Hematopoietic multipotent progenitor cell treated with erythropoietin and hydrocortisone succinate and interleukin-3 and kit ligand, for 4 days (in vitro differentiated cells): ENCODE measurements around the gene MSH3.
A peak's percentile ranks its signal among the peaks of the same experiment; 100 is the strongest.
"Not testable (repeated sequence)": the region's sequence is repeated elsewhere in the genome, so short reads cannot be mapped to it uniquely, and the experiment has no call there.

Experiments
- DNase-seq: peaks from one replicate; pipeline ENCODE4 v3.0.0-alpha.2; 2015

Gene MSH3

DNA sequence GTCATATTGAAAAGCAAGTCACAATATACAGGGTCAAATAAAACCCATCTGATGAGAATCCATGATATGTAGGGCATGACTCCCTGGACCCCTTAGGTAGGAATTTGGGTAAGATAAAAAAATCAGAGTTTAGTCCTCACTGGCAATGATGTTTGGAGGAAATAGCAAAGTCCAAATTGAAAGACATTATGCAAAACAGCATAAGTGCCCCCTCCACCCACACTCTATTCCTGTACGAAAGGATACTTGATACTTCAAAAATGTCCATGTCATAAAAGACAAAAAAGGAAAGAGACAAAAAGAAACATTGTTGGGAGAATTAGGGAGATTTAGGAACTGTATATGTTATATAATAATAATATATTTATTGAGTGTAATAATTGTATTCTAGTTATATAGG, 209.7 kb downstream of the MSH3 start:
- DNase-seq, result no peak

DNA sequence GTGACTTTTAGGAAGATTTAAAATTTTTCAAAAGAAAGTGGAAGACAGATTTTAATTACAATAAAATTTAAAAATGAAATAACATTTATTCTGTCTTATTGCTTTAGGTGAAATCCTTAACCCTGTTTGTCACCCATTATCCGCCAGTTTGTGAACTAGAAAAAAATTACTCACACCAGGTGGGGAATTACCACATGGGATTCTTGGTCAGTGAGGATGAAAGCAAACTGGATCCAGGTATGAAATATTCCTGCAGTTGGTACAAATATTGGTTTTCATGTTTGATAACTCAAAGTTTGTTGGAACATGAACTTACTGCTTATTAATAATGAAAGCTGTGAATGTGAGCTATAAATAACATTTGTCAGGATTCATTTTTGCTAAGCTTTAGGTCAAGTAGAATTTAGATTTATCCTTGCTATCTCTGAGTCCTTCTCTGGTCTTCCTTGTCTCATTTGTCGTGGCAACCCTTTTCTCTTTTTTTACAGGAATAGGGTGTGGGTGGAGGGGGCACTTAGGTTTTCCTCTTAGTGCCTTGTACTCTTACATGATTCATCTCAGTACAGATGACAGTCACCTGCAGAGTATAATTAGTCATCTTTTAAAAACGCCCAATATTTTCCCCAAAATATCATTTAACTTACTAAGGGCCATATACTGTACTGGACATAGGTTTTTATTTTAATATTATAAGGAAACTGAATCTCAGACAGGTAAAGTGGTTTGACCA, 210.4 kb downstream of the MSH3 start:
- no peak for DNase-seq

DNA sequence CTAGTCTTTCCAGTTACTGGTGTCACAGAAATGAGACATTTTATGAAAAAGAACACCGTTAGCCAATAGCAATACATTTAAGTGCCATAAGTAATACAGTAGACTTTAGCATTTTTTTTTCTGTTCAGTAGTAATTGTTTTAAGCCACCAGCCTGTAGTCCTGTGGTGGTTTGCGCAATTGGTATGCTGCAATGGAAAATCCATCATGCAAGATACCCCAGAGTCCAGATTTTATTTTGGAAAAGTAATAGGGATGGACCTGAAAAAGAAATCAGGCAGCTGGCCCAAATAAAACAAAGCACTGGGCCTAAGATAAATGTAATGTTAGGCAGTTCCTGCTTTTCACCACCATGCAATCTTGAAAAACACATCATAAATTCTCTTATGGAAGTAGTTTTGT, 211.1 kb downstream of the MSH3 start:
- DNase-seq, result no peak

DNA sequence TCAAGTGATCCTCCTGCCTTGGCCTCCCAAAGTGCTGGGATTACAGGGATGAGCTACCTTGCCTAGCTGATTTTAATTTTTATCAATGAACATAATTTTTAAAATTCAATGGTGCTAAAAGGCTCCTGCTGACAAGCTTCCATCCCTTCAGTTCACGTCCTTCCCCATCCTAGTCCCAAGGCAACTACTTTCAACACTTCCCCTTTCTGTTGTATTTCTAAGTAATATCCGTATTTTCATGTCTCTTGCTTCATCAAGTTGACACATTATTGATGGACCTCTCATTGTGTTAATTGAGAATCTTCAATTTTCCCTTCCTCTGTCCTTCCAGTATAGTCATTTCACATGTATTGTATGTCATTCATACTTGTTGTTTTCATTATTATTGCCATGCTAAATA, 211.9 kb downstream of the MSH3 start:
- DNase-seq, result peak; percentile 32

DNA sequence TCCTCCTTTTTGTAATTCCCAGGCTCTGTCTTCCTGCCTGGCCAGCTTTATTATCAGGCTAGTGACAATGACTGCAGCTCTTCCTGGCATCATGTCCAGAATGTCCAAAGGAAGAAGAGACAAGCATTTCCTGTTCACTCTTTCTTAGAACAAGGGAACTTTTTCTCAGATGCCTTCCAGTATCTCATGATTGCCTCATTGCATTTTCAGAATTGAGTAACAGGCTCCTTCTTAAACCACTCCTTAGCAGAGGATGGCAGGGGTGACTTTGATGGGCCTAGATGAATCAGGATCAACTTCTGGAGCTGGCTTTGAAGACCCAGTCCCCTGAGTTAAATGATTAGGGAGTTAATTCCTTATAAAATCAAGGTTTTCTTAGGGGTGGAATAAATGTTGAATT, 212.8 kb downstream of the MSH3 start:
- peak; percentile 22 for DNase-seq

DNA sequence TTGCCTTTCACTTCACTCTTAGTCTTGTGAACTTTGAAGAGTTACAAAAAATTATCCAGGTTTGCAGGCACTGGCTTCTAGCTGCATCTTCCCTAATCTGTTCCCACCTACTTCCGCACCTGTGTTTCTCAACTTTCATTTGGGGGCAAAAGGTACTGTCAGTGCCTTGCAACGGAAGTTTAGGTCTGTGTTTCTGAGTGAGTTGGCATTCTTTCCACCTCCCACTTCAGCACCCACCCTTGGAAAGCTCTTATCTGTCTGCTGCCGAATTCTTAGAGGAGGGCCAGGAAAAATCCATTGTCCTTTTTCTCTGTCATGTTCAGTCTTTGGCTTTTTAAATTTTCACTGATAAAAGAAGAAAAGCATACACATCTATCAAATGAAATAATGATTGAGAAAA, 216.0 kb downstream of the MSH3 start:
- no peak for DNase-seq

DNA sequence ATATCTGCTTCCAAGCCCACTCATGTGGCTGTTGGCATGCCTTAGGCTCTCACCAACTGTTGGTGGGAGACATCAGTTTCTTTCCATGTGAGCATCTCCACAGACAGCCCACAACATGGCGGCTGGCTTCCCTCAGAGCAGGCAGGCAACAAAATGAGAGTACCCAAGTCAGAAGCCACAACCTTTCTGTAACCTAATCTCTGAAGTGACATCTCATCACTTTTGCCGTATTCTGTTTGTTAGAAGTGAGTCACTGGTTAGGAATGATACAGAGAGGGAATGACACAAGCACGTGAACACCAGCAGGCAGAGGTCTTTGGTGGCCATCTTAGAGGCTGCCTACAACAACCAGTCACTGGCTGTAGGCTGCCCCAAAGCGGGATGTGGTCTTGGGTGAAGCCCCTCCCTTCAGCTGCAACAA, 217.1 kb downstream of the MSH3 start:
- no peak for DNase-seq

DNA sequence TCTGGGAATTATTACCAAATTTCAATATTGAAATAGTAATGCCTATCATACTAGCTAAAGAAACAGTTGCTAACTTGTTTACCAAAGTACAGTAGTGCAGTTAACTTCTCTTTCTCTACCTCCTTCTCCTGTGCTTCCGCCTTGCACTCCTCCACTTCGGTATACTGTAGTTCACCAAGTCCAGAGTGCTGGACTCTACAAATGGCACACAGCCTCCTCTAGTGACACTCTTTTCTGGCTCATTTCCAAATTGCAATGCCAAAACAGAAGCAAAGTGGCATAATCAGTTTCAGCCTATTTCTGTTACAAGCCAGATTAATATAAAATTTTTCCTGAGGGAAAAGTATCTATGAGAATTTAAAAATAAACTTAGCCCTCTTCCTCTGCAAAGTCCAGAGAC, 219.7 kb downstream of the MSH3 start:
- DNase-seq, result peak; percentile 7

DNA sequence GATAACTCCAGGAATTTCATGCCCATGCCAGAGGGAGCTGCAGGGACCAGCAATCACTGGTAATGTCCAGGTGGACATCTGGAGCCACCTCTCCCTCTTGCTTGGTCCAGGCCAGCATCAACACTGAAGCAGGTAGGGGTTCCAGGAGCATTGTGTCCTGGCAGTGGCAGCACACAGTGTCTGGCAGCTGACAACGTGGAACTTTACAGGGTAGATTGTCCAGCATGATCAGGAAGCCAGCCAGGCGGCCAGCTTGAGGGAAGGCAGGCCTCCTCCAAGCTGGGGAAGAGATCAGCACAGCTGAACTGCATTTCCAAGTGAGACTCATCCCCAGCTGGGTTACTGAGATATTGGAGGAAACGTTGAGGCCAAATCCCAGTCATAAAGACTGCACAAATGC, 223.1 kb downstream of the MSH3 start:
- no peak for DNase-seq

DNA sequence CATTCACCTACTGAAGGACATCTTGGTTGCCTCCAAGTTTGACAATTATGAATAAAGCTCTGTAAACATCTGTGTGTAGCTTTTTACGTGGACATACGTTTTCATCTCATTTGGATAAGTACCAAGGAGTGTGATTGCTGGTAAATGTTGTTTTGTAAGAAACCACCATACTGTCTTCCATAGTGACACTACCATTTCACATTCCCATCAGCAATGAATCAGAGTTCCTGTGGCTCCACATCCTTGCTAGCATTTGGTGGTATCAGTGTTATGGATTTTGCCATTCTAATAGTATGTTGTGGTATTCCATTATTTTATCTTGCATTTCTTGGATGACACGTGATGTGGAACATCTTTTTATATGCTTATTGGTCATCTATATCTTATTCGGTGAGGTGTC, 227.3 kb downstream of the MSH3 start:
- DNase-seq, result no peak

DNA sequence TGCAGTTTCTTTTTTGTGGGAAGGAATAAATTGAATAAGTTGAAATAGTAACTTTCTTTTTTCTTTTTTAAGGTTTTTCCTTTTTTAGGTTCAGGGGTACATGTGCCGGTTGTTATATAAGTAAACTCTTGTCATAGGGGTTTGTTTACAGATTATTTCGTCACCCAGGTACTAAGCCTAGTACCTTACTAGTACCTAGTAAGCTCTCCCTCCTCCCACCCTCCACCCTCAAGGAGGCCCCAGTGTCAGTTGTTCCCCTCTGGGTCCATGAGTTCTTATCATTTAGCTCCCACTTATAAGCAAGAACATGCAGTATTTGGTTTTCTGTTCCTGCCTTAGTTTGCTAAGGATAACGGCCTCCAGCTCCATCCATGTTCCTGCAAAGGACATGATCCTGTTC, 228.9 kb downstream of the MSH3 start:
- DNase-seq, result not testable (repeated sequence)

DNA sequence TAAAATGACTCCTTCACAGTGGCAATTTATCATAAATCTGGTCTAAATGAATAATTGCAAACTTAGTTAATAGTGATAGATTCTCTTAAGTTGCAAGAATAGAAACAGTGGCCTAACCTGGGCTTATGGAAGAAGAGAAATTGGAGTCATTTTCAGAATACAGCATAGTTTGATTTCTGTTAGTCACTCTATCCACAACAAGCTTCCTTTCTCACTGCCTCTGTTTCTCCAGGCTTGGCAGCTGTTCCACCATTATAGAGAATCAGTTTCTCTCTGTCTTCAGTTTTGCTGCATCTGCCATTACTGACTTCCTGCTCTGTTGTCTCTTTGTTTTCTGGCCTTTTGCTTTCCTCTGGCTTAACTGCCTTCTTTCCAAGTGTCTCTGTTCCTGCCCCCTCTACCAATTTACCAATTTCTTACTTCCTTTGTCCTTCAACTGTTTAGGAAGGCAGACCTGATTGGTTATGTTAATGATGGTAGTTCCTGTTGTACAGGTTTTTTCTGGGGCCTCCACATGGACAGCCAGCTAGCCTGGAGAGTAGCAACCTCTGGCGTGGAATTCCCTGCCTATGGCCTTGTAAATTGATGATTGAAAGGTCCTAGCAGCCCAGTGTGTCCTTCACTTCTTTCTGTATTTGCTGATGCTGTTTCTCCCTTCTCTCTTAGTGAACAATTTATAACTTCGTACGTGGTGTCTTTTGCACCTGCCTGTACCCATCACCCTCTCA, 229.8 kb downstream of the MSH3 start:
- DNase-seq, result no peak

DNA sequence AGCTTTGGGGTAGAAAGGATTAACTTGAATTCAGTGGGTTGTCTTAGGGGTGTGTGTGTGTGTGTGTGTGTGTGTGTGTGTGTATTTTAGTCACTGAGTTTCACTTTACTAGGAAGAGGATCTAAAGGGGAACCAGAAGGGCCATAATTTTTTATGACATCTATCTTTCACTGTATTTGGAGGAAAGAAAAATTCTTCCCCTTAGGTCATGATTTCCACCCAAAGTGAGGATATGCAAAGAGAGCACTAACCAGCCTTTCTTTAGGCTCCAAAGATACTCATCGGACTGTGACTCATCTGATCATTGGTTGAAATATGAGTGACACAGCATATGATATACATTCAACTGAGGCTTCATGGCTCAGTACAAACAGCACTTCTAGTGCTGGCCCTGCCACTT, 230.5 kb downstream of the MSH3 start:
- no peak for DNase-seq

DNA sequence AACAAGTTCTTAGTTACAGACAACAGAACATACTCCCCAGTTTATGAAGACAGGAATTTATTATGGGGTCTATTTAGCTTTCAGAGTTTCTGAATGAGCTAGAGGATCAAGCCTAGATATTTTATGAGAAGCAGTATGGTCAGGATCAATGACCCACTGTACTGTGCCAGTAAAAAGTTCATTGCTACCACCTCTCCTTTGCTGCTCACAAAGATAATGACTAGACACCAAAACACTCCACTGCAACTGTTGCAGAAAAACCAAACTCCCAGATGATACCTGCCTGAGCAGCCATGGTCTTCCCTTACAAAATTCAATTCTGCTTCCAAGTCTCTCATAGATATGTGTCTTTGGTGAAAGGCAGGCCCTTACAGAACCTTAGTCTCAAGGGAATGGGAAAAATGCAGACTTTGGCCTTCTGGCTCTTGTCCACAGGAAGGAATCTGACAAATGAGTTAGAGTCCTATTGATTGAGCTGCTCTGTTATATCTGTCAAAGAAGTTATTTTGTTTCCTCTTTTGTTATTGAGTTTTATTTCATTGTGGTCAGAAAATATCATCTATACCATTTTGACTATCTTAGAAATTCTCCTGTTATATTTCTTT, 231.0 kb downstream of the MSH3 start:
- no peak for DNase-seq

DNA sequence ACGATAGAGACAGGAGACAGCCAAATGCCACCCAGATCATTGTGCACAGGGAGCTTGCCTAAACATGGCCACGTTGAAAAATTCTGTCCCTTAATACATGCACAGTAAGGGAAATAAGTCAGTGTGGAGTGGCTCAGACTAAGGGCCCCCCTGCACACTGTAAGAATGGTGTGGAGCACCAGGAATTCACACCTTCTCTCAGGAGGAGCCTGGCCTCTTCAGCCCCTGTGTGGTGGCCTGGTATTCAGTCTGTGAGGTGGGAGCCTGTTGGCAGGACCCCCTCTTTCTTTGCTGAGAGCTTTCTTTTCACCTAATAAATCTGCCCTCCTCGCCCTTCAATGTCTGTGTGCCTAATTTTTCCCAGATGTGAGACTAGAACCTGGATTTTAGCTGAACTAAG, 239.6 kb downstream of the MSH3 start:
- no peak for DNase-seq

DNA sequence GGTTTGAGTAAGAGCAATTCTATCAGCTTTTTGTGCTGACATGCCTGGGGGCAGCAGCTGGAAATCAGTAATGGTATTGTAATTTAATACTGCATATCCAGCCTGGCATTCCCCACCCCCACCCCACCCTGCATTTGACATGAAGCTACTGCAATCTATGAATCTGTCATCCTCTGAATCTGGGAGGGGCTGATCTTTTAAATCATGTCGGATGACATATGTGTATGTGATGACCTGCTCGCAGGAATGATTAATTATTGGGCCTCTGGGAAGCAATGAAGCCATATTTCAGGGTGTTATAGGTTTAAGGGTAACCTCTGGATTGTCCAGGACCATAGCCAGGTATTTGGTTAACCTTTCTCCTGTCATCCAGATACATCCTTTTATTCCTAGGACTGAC, 241.1 kb downstream of the MSH3 start:
- DNase-seq, result no peak

DNA sequence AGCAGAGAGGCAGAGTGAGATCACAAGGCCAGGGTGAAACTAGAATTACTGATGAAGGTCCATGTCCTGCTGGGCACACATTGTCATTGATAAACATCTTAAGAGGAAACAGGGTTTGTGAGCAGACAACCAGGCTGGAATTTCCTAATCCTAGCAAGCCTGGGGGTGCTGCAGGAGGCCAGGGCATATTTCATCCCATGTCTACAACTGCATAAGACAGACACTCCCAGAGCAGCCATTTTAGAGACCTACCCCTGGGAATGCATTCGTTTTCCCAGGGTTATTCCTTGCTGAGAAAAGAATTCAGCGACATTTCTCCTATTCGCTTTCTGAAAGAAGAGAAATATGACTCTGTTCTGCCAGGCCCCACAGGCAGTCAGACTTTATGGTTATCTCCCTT, 248.2 kb downstream of the MSH3 start:
- DNase-seq, result not testable (repeated sequence)

DNA sequence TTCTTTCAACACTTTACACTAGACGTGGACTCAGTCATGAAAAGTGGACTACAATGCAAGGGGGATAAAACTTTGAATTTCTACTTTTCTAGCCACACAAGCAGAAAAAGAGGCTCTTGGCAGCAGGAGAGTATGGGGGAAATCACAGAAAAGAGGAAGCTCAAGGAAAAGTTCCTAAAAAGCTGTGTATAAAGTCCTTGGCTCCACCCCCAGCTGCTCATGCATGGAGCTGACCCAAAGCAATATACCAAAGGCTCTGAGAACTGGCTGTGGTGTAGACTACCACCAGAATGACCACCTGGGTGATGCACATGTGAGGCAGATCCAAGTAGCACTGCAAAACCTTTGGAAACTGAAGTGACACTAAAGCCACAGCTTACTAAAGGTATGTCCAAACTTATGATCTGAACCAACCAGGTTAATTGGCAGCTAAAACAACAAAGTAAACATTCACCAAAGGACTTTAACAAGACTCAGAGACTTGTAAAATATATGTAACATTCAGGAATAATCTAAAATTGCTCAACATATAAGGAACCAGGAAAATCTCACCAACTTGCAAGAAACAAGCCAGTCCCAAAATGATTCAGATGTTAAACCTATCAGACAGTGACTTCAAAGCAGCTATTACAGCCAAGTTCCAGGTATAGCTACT, 250.2 kb downstream of the MSH3 start:
- DNase-seq, result peak; percentile 47

DNA sequence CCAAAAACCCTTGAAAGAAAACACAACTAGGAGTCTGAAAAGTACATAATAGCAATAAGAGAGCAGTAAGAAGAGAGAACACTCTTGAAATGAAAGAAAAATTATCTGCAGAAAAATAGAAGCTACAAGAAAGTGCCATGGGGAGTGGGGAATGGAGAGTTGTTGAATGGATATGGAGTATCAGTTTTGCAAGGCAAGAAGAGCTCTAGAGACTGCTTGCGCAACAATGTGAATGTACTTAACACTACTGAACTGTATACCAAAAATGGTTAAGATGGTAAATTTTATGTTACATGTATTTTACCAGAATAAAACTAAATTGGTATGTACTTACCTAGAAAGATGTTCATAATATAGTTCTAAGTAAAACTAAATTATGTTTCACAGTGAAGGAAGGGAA, 251.0 kb downstream of the MSH3 start:
- DNase-seq, result peak; percentile 20

DNA sequence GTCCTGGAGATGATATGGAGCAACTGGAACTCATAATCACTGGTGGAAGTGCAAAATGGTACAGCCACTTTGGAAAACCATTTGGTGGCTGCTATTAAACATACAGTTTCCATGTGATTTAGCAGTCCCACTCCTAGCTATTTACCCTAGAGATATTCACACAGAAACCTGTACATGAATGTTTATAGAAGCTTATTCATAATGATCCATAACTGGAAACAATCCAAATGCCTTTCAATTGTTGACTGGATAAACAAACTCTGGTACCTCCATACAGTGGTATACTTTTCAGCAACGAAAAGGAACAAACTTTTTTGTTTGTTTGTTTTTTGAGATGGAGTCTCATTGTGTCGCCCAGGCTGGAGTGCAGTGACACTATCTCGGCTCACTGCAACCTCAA, 258.0 kb downstream of the MSH3 start:
- DNase-seq, result no peak

DNA sequence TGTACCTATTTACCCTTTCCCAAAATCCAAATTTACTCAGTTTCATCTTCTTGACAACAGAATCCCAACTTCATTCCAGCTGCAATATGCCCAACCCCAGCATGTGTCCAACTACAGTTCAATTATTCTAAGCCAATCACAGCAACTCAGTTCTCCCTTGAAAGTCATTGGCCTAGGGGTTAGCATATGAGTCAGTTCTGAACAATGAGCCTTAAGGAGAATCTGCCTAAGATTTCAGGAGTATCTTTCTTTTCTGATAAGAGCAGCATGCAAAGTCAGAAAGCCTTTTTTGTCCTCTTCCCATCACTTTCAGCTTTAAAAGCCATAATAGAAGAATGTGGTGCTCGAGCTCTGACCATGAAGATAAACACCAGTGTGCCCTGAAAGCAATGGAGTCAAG, 261.3 kb downstream of the MSH3 start:
- DNase-seq, result no peak

DNA sequence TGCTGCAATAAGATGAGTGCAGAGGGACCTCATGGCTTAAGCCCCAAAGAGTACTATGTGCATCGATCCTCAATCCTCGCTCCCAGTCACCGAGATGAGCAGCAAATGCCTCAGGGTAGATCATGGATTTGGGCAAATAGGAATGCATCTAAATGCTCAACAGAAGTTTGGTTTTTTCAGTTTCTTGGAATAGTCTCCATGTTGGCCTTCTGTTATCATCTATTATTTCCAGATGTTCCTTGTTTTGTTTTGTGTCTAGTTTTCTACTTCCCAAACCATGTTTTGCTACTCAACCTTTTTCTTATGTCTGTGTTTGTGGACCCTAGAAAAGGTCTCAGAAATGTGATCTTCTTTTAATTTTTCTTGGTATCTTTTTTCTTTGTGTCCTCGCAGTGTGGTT, 262.2 kb downstream of the MSH3 start:
- no peak for DNase-seq

DNA sequence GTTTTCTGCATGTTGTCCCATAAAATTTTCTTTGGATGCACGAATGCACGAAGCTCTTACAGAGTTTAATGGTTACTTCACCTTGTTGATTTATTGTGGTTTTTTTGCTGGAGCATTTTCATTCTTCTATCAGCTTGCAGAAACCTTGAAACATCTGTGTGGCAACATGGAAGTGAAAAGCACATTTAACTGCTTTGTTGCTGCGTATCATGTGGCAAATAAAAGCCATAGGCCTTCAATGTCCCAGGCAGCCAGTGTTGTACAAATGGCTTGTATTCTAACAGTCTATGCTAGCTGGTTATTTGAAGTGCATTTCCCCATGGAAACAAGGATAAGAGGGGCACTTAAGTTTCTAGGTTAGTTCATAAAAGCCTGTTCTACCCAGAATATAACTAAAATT, 263.2 kb downstream of the MSH3 start:
- DNase-seq, result no peak

DNA sequence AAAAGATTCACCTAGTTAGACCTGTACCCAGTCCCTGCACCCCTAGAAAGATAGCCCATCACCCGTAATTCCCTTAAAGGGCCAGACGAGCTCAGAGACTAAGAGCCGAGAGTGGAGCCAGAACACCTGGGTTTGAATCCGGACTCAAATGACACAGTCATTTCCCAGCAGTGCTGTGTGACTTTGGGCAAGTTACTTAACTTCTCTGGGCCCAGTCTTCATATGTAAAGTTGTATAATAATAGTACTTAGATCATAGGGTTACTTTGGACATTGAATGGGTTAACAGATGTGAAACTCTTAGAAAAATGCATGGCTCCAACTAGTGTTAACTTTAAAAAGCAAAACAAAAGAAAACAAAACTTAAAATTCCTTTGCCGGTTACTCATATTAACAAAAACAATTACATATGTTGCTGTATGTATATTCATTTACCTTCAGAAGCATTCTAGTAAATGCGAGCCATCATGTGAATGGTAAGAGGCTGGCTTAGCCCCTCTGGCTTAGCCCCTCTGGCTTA, 265.3 kb downstream of the MSH3 start:
- no peak for DNase-seq
